DMS114 treated with DMSO at 0.1 percent for 48 hours (cell line): ENCODE measurements around the gene MRPS14.

ENCODE experiments used
- DNase-seq: peaks from one replicate; lab custom pipeline; 2025; ENCODE audit not compliant: unreplicated experiment; lab: John Stamatoyannopoulos, UW

The MRPS14 gene

DNA sequence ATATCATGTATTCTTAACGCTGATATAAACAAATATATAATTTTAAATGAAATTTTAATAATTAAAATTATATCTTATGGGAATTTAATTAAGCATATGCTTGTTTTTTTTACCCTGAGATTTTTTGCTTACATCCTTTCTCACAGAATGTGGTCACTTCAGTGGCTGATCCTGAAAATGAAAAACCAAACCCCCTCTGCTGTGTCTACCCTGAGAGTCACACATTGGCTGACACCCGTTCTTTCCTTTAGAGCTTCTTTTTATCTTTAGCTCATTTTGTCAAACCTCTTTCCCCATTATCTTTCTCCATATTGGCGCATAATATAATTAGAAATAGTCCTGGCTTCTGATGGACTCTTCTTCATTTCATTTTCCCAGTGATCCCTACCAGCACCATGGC is 34.2 kb downstream of the MRPS14 start:
- no peak for DNase-seq

GRCh38 chr1:174988539-174988938 is 34.7 kb downstream of the MRPS14 start:
- DNase-seq: no peak

- no peak for DNase-seq
Measured at GRCh38 chr1:174984952-174985351, 38.3 kb downstream of the MRPS14 start.

- peak; percentile 20 for DNase-seq
Measured at GRCh38 chr1:174982971-174983689, 40.1 kb downstream of the MRPS14 start.

GRCh38 chr1:174976436-174977108 is 46.7 kb downstream of the MRPS14 start:
- DNase-seq: no peak

DNA sequence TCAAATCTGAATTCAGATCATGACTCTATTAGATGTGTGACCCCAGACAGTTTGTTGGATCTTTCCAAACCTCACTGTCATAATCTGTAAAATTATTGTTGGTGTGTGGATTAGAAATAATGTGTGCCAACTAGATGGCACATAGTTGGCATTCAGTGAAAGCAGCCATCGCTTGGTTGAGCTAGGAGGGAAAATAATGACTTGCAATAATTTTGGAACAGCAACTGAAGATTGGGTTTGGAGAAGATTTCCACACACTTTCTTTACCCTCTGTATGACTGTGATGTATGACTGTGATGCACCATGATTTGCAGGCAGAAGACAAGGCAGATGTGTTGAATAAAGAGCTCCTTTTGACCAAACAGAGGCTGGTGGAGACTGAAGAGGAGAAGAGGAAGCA is 47.5 kb downstream of the MRPS14 start:
- no peak for DNase-seq

GRCh38 chr1:174974711-174975119 is 48.5 kb downstream of the MRPS14 start:
- no peak for DNase-seq

- DNase-seq: no peak
Measured at GRCh38 chr1:174971902-174972301, 51.3 kb downstream of the MRPS14 start.

DNA sequence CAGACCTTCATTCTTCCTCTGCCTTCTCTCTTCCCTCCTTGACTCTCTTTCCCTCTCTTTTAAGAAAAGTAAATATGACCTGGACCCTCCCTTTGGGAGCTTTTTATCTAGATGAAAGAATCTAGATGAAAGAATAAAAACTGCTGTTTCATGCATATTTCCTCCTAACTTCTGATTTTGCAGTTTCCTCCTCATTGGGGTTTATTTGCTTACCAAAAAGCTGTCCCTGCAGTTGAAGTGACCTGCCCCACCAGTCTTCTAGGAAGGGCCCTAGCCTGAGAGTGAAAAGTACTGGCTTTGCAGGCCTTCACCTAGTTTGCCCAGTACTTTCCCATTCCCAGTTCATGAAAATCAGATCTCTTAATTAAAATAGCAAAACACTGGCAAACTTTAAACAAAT is 51.8 kb downstream of the MRPS14 start:
- no peak for DNase-seq

GRCh38 chr1:174969977-174970376 is 53.2 kb downstream of the MRPS14 start:
- DNase-seq: no peak

GRCh38 chr1:174968750-174969244 is 54.4 kb downstream of the MRPS14 start:
- no peak for DNase-seq

DNA sequence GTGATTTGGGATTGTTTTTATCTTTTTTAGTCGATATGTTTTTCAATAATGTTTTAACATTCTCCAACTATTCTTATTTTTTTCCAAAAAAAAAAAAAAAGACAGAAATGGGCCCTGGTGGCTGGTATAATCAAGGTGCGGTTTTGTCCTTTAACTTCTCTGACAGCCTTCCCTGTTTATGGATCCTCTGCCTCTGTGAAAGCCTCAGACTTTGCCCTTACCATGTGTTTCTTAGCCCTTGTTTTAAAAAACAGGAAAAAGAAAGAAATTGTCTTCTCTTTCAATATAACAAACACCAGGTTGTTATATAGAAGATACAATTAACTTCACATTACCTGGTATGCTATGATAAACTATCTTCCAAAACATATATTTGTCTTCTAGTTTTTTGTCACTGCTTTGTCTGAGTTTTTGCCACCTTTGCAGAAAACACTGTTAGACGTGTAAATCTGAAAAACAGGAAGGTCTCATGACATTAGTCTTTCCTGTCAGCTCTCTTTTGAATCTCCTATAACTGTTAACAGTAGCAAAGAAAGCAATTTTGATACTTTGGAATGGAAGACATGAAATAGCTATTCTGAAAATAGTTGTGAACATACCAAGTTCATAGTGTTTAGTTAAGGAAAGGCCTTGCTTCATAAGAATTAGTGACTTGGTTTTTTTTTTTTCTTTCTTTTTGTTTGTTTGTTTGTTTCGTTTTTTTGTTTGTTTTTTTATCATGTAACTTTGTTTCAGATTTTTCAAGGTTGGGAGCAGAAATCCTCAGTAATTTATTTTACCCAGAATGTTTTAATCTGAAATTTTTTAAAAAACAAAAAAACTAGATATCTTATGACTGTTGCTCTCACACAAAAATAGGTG is 55.1 kb downstream of the MRPS14 start:
- no peak for DNase-seq

- no peak for DNase-seq
Measured at GRCh38 chr1:174966008-174966572, 57.1 kb downstream of the MRPS14 start.

- DNase-seq: no peak
Measured at GRCh38 chr1:174965362-174966007, 57.7 kb downstream of the MRPS14 start.

- no peak for DNase-seq
Measured at GRCh38 chr1:174964972-174965361, 58.3 kb downstream of the MRPS14 start.

DNA sequence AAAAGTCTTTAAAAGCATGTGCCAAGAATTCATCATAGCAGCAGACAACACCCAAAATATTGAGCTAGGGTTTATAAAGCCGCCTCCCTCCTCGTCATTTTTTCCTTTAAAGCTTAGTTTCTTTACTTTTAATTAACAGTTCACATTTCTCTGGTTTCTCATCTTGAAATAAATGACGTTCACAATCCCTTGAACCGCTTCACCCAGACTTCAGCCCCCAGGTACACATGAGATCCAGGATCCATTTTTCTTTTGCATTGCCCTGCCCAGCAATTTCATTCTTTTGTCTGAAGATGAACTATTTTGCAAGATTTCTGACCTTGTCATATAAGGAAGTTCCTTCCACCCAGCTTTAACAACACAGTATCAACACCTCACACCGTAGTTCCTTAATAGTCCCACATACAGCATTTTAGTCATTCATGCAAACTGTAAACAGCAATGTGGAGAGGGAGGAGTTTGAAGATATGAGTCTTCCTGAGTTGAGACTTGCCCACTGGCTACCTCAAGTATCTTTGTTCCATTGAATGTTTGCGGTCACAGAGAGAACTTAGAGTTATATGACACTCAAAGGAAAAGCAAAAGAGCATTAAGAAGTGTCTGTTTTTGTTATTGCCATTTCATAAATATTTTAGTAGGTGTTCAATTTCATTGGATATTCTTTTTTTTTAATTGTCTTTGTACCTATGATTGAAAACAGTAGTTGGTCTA is 58.8 kb downstream of the MRPS14 start:
- DNase-seq: no peak

DNA sequence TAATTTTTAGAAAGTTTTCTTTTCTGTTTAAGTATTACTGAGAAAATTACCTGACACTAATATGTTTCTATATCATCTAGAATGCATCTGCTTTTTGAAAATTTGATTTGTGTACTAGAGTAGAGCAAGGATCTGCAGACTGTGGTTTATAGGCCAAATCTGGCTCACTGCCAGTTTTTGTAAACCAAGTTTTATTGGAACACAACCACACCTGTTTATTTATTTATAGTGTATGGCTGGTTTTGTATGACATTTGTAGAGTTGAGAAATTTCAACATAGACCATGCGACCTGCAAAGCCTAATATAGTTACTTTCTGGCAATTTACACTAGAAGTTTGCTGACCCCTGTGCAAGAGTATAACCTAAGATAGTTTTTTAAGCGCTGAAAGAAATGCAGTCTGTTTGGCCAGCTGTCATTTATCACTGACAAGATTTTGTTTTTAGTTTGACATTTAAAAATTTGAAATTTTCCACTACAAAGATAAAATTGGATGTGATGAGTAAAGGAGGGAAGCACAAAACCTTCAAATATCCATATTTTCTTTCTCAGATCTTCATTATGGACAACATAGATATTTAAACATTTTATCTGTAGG is 59.6 kb downstream of the MRPS14 start:
- DNase-seq: no peak
